Measurements from ENCODE around the gene STON2.

GRCh38 chr14:81285245-81285644, 114.9 kb downstream of the STON2 start:
- TF ChIP-seq CTCF (IDR thresholded peaks at IDR 0.05) (no peak), POLR2AphosphoS5 (IDR thresholded peaks at IDR 0.05) (no peak)

All from prostate gland (tissue), 2 donors.